Fibroblast of villous mesenchyme (primary cell): ENCODE results near the gene PRICKLE2. TPM values are rescaled to one million over a fixed set of nuclear protein-coding genes. Genes with fewer than 3 reads are reported as not detected.

Source experiments
- DNase-seq: peaks from one replicate; pipeline ENCODE4 v3.0.0-alpha.2; 2010; ENCODE audit warnings: low read depth
- H3K4me3 ChIP-seq: 2 replicates; pipeline ENCODE4 v1.5.1; 2011; ENCODE audit warnings: low read depth, mild to moderate bottlenecking, low read length
- CTCF ChIP-seq: IDR thresholded peaks from 2 replicates; pipeline ENCODE4 v1.5.1; 2012; ENCODE audit warnings: low read depth, mild to moderate bottlenecking, low read length; ENCODE audit not compliant: insufficient read depth
- total RNA-seq: library from RNA; depleted of rRNA; stranded (reverse); fragments of >200 nt; gene quantifications from 2 replicates; pipeline ENCODE4 v1.2.3, GENCODE V29; 2012

The PRICKLE2 gene
- total RNA-seq, 1 donor = 36.3 TPM

- no peak for TF ChIP-seq CTCF
Observed at GRCh38 chr3:64190517-64191515, 34.5 kb downstream of the PRICKLE2 start.

GRCh38 chr3:64188810-64189560, 36.3 kb downstream of the PRICKLE2 start:
- no peak overlapping the region for H3K4me3 ChIP-seq
- DNase-seq = peak; percentile 98
- peak; percentile 1 for TF ChIP-seq CTCF

More at GRCh38 chr3:64190517-64191515, 34.5 kb downstream of the PRICKLE2 start:
- DNase-seq = peak; percentile 96
- H3K4me3 ChIP-seq = no peak overlapping the region

- TF ChIP-seq CTCF = peak; percentile 20
- DNase-seq = peak; percentile 98
- H3K4me3 ChIP-seq = no peak overlapping the region
Observed at GRCh38 chr3:64187065-64187959, 38.0 kb downstream of the PRICKLE2 start.

GRCh38 chr3:64186667-64187064, 38.6 kb downstream of the PRICKLE2 start:
- TF ChIP-seq CTCF = no peak

GRCh38 chr3:64185436-64185835, 39.8 kb downstream of the PRICKLE2 start:
- TF ChIP-seq CTCF = no peak
- no peak overlapping the region for H3K4me3 ChIP-seq
- no peak for DNase-seq

More at GRCh38 chr3:64186667-64187064, 38.6 kb downstream of the PRICKLE2 start:
- no peak for DNase-seq
- H3K4me3 ChIP-seq = no peak overlapping the region

GRCh38 chr3:64184621-64185020, 40.6 kb downstream of the PRICKLE2 start:
- peak; percentile 53 for DNase-seq

More at GRCh38 chr3:64184621-64185020, 40.6 kb downstream of the PRICKLE2 start:
- no peak for TF ChIP-seq CTCF
- H3K4me3 ChIP-seq = no peak overlapping the region
